GM21529 (cell line): ENCODE data around the gene CCDC97.
"Not testable (repeated sequence)": the region's sequence is repeated elsewhere in the genome, so short reads cannot be mapped to it uniquely, and the experiment has no call there.

Experiments used
- ATAC-seq: cut with Tn5 transposase; IDR thresholded peaks from one replicate; pipeline ENCODE4 v1.9.1; 2021; ENCODE audit not compliant: unreplicated experiment

The CCDC97 gene

GRCh38 chr19:41357746-41358145 is 47.8 kb downstream of the CCDC97 start:
- ATAC-seq = no peak

GRCh38 chr19:41359741-41360140 is 49.8 kb downstream of the CCDC97 start:
- ATAC-seq = no peak

- ATAC-seq = no peak
Measured at GRCh38 chr19:41362143-41362847, 52.3 kb downstream of the CCDC97 start.

GRCh38 chr19:41363371-41363752 is 53.4 kb downstream of the CCDC97 start:
- no peak for ATAC-seq

GRCh38 chr19:41363753-41364523 is 54.0 kb downstream of the CCDC97 start, which contains the start of gene B9D2:
B9D2 (minus strand) TSS chr19:41364149; CDS start chr19:41363519, 630 bp downstream.
- ATAC-seq = peak; percentile 88

- ATAC-seq = no peak
Measured at GRCh38 chr19:41364524-41365391, 54.8 kb downstream of the CCDC97 start.

GRCh38 chr19:41366089-41366488 is 56.1 kb downstream of the CCDC97 start:
- ATAC-seq = no peak

GRCh38 chr19:41367848-41368301 is 57.9 kb downstream of the CCDC97 start:
- ATAC-seq = no peak

- ATAC-seq = no peak
Measured at GRCh38 chr19:41369769-41370168, 59.8 kb downstream of the CCDC97 start.

GRCh38 chr19:41371119-41371518 is 61.1 kb downstream of the CCDC97 start:
- not testable (repeated sequence) for ATAC-seq

- no peak for ATAC-seq
Measured at GRCh38 chr19:41371541-41371940, 61.6 kb downstream of the CCDC97 start.

- ATAC-seq = no peak
Measured at GRCh38 chr19:41372501-41372900, 62.5 kb downstream of the CCDC97 start.

GRCh38 chr19:41373993-41374392 is 64.0 kb downstream of the CCDC97 start:
- no peak for ATAC-seq
